PC-3 (cell line): ENCODE measurements around the gene WDR1. TPM values are rescaled to one million over a fixed set of nuclear protein-coding genes. Genes with fewer than 3 reads are reported as not detected.

Experiments
- ATAC-seq: fragments of 200-7000 bp; cut with Tn5 transposase; 2 replicates; pipeline ENCODE4 v1.9.1; 2020; ENCODE audit warnings: mild to moderate bottlenecking, moderate library complexity
- BruUV-seq: library from RNA; stranded (reverse); fragments of 400-500 nt; replicated peaks from 2 replicates; lab custom pipeline; 2021; lab: Mats Ljungman, UMichigan
- CTCF ChIA-PET: fragments of 300-600 bp; sonication (Branson Sonifier 250); formaldehyde crosslinking; loops from one replicate; lab custom pipeline; 2022; ENCODE audit warnings: antibody characterized with exemption; lab: Charles Lee
- POLR2A ChIA-PET: fragments of 300-600 bp; sonication (Branson Sonifier 250); formaldehyde crosslinking; loops from one replicate; lab custom pipeline; 2022; ENCODE audit warnings: antibody characterized with exemption; ENCODE audit not compliant: unreplicated experiment; lab: Charles Lee
- DNase-seq: peaks from one replicate; pipeline ENCODE4 v3.0.0-alpha.2; 2015
- H2AFZ ChIP-seq: fragments of 300-600 bp; sonication (generic); 2 replicates; pipeline ENCODE4 v1.6.0; 2016; ENCODE audit warnings: antibody characterized with exemption, low read length
- H3F3A ChIP-seq: fragments of 300-600 bp; sonication (generic); one replicate; pipeline ENCODE4 v1.6.0; 2017; ENCODE audit warnings: antibody characterized with exemption, low read length, control low read depth, mild to moderate bottlenecking; ENCODE audit not compliant: unreplicated experiment
- H3K27ac ChIP-seq: fragments of 300-600 bp; sonication (generic); 2 replicates; pipeline ENCODE4 v1.5.1; 2016; ENCODE audit warnings: mild to moderate bottlenecking, low read length
- H3K27me3 ChIP-seq: fragments of 300-600 bp; sonication (generic); 2 replicates; pipeline ENCODE4 v1.6.1; 2016; ENCODE audit warnings: low read length, mixed read lengths
- H3K36me3 ChIP-seq: fragments of 300-600 bp; sonication (generic); 2 replicates; pipeline ENCODE4 v1.6.1; 2016; ENCODE audit warnings: low read depth, mixed run types, low read length, mixed read lengths
- H3K4me1 ChIP-seq: fragments of 300-600 bp; sonication (generic); 2 replicates; pipeline ENCODE4 v1.5.1; 2016; ENCODE audit warnings: low read length; ENCODE audit not compliant: insufficient read depth
- H3K4me2 ChIP-seq: fragments of 300-600 bp; sonication (generic); 2 replicates; pipeline ENCODE4 v1.6.0; 2016; ENCODE audit warnings: low read length
- H3K4me3 ChIP-seq: fragments of 300-600 bp; sonication (generic); 2 replicates; pipeline ENCODE4 v1.5.1; 2016; ENCODE audit warnings: mild to moderate bottlenecking, low read length, mixed read lengths
- H3K79me2 ChIP-seq: fragments of 300-600 bp; sonication (generic); 2 replicates; pipeline ENCODE4 v1.6.1; 2017; ENCODE audit warnings: low read length, mixed read lengths
- H3K9ac ChIP-seq: fragments of 300-600 bp; sonication (generic); 2 replicates; pipeline ENCODE4 v1.6.0; 2016; ENCODE audit warnings: mild to moderate bottlenecking, low read length
- H3K9me2 ChIP-seq: fragments of 300-600 bp; sonication (generic); replicated peaks from 2 replicates; pipeline ENCODE4 v1.6.1; 2016; ENCODE audit warnings: mixed run types, low read length, mixed read lengths
- H3K9me3 ChIP-seq: fragments of 300-600 bp; sonication (generic); 2 replicates; pipeline ENCODE4 v1.6.1; 2016; ENCODE audit warnings: low read length, mixed read lengths
- H4K20me1 ChIP-seq: fragments of 300-600 bp; sonication (generic); 2 replicates; pipeline ENCODE4 v1.6.1; 2016; ENCODE audit warnings: low read length, mixed read lengths
- CTCF ChIP-seq: fragments of 300-600 bp; sonication (generic); conservative IDR thresholded peaks from 2 replicates; pipeline ENCODE4 v1.5.1; 2017; ENCODE audit warnings: antibody characterized with exemption, low read depth, mild to moderate bottlenecking, low read length
- EZH2 ChIP-seq: fragments of 300-600 bp; sonication (generic); IDR thresholded peaks from one replicate; pipeline ENCODE4 v1.6.1; 2017; ENCODE audit warnings: antibody characterized with exemption, mild to moderate bottlenecking, low read length; ENCODE audit not compliant: unreplicated experiment
- EZH2phosphoT487 ChIP-seq: fragments of 300-600 bp; sonication (generic); IDR thresholded peaks from 2 replicates; pipeline ENCODE4 v1.6.1; 2018; ENCODE audit warnings: mild to moderate bottlenecking, antibody characterized with exemption, low read length, borderline replicate concordance
- intact Hi-C: fragments of 100-400 bp; cut with micrococcal nuclease; formaldehyde crosslinking; loops from 2 replicates; pipeline ENCODE4 v1.9.0; 2023
- total RNA-seq: library from RNA; depleted of rRNA; stranded (reverse); fragments of >200 nt; gene quantifications from 2 replicates; pipeline ENCODE4 v1.2.3, GENCODE V29; 2014

WDR1 gene
- total RNA-seq, 1 experiment from 2014 or later = 150 TPM

- no peak overlapping the region for H2AFZ ChIP-seq
- H3K9me3 ChIP-seq = no peaks in the 10 kb centered on the region
- no peaks in the 10 kb centered on the region for H3F3A ChIP-seq
- no peaks in the 10 kb centered on the region for H3K27me3 ChIP-seq
- CTCF ChIA-PET = no interaction called here
- H3K9me2 ChIP-seq = no peaks in the 10 kb centered on the region
- DNase-seq (no peak), ATAC-seq (no peak)
- H3K4me3 ChIP-seq = no peak overlapping the region
- no peak overlapping the region for H3K4me2 ChIP-seq
- H4K20me1 ChIP-seq = no peaks in the 10 kb centered on the region
- peaks cover 5% of the 10 kb centered on the region; the same call in 1 of the 2 replicates for H3K79me2 ChIP-seq
- POLR2A ChIA-PET = no interaction called here
- H3K27ac ChIP-seq = no peak overlapping the region
- intact Hi-C loops = no loop called here
- no TSS peak for BruUV-seq
- TF ChIP-seq EZH2phosphoT487 = no peak
- TF ChIP-seq CTCF = no peak
- no peak for TF ChIP-seq EZH2
- H3K36me3 ChIP-seq = peaks cover 21% of the 10 kb centered on the region; the same call in 1 of the 2 replicates
- no peaks in the 10 kb centered on the region for H3K4me1 ChIP-seq
- no peak overlapping the region for H3K9ac ChIP-seq
These were observed 30.6 kb downstream of the WDR1 start for GRCh38 chr4:10085828-10086505.

DNA sequence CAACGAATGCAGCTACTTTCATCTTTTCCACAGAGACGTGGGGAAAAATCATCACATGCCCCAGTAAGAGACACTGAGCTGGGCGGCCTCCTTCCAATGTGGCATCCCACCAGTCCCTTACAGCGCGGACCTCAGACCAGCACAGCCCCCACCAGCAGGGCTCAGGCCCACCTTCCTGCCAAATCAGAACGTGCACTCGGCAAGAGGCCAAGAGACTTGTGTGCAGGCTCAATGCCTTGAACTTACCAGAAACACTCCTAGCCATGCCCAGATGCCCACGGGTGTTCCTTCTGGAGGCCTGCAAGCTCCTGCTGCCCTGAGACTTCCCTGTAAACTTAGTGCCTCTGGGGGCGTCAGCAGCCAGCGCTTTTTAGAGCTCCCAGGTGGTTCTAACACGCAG is 31.2 kb downstream of the WDR1 start:
- Histone ChIP-seq H3K4me2 (no peak overlapping the region), H4K20me1 (no peaks in the 10 kb centered on the region), H2AFZ (no peak overlapping the region), H3F3A (no peaks in the 10 kb centered on the region), H3K27me3 (no peaks in the 10 kb centered on the region), H3K9ac (no peak overlapping the region), H3K27ac (no peak overlapping the region), H3K79me2 (no peaks in the 10 kb centered on the region; the same call in 1 of the 2 replicates), H3K4me3 (no peak overlapping the region), H3K9me2 (no peaks in the 10 kb centered on the region), H3K4me1 (no peaks in the 10 kb centered on the region), H3K36me3 (peaks cover 24% of the 10 kb centered on the region; the same call in 1 of the 2 replicates), H3K9me3 (no peaks in the 10 kb centered on the region)
- CTCF ChIA-PET = no interaction called here
- POLR2A ChIA-PET = no interaction called here
- intact Hi-C loops = no loop called here
- no TSS peak for BruUV-seq
- ATAC-seq (no peak), DNase-seq (no peak)
- TF ChIP-seq EZH2 (no peak), CTCF (no peak), EZH2phosphoT487 (no peak)

- TF ChIP-seq EZH2phosphoT487 = no peak
- TF ChIP-seq CTCF = no peak
- TF ChIP-seq EZH2 = no peak
- intact Hi-C loops = no loop called here
- Histone ChIP-seq H2AFZ (no peak overlapping the region), H3K27me3 (no peaks in the 10 kb centered on the region), H3K9me3 (no peaks in the 10 kb centered on the region), H3K9me2 (no peaks in the 10 kb centered on the region), H3K9ac (no peak overlapping the region), H3K4me3 (no peak overlapping the region), H3K4me2 (no peak overlapping the region), H3K79me2 (no peaks in the 10 kb centered on the region; the same call in 1 of the 2 replicates), H3K27ac (no peak overlapping the region), H4K20me1 (no peaks in the 10 kb centered on the region), H3F3A (no peaks in the 10 kb centered on the region), H3K36me3 (peaks cover 24% of the 10 kb centered on the region; the same call in 1 of the 2 replicates), H3K4me1 (no peaks in the 10 kb centered on the region)
- POLR2A ChIA-PET = no interaction called here
- CTCF ChIA-PET = no interaction called here
- ATAC-seq (no peak), DNase-seq (no peak)
- BruUV-seq = no TSS peak
These were observed 31.8 kb downstream of the WDR1 start for GRCh38 chr4:10084651-10085358.
